Astrocyte of the spinal cord (primary cell): ENCODE data around the gene PAQR8.

ENCODE experiments used
- DNase-seq: peaks from one replicate; pipeline ENCODE4 v3.0.0; 2011; ENCODE audit warnings: low read depth, low spot score
- H3K4me3 ChIP-seq: 2 replicates; pipeline ENCODE4 v1.5.1; 2011; ENCODE audit warnings: low read depth, mild to moderate bottlenecking, low read length, moderate library complexity
- in situ Hi-C: cut with HindIII; loops from 2 replicates; pipeline ENCODE4 v1.10.0; 2017; ENCODE audit warnings: low sequenced_read_pairs
- TF ChIP-seq, protein P1 (sequence below): IDR thresholded peaks from 2 replicates; pipeline ENCODE4 v1.5.1; 2012; ENCODE audit warnings: low read depth, mild to moderate bottlenecking, low read length, inconsistent platforms

The PAQR8 gene

DNA sequence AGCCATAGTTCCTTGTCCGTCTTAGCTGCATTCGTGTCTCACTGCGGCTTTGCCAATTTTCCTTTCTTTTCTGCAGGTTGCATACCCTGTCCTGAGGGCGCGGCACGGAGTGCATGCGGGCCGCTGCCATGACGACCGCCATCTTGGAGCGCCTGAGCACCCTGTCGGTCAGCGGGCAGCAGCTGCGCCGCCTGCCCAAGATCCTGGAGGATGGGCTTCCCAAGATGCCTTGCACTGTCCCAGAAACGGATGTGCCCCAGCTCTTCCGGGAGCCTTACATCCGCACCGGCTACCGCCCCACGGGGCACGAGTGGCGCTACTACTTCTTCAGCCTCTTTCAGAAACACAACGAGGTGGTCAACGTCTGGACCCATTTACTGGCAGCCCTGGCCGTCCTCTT, 41.1 kb downstream of the PAQR8 start:
- TF ChIP-seq, protein P1, sequence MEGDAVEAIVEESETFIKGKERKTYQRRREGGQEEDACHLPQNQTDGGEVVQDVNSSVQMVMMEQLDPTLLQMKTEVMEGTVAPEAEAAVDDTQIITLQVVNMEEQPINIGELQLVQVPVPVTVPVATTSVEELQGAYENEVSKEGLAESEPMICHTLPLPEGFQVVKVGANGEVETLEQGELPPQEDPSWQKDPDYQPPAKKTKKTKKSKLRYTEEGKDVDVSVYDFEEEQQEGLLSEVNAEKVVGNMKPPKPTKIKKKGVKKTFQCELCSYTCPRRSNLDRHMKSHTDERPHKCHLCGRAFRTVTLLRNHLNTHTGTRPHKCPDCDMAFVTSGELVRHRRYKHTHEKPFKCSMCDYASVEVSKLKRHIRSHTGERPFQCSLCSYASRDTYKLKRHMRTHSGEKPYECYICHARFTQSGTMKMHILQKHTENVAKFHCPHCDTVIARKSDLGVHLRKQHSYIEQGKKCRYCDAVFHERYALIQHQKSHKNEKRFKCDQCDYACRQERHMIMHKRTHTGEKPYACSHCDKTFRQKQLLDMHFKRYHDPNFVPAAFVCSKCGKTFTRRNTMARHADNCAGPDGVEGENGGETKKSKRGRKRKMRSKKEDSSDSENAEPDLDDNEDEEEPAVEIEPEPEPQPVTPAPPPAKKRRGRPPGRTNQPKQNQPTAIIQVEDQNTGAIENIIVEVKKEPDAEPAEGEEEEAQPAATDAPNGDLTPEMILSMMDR, result no peak
- no peak overlapping the region for H3K4me3 ChIP-seq
- DNase-seq, result no peak
- in situ Hi-C loops, result no loop called here

DNA sequence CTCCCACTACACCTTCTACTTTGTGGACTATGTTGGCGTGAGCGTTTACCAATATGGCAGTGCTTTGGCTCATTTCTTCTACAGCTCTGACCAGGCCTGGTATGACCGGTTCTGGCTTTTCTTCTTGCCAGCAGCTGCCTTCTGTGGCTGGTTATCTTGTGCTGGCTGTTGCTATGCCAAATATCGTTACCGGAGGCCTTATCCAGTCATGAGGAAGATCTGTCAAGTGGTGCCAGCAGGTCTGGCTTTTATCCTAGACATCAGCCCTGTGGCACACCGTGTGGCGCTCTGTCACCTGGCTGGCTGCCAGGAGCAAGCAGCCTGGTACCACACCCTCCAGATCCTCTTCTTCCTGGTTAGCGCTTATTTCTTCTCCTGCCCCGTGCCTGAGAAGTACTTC, 41.7 kb downstream of the PAQR8 start:
- no peak overlapping the region for H3K4me3 ChIP-seq
- TF ChIP-seq, protein P1, result no peak
- no peak for DNase-seq
- in situ Hi-C loops, result no loop called here

- TF ChIP-seq, protein P1, result no peak
- in situ Hi-C loops, result no loop called here
- DNase-seq, result no peak
- H3K4me3 ChIP-seq, result no peak overlapping the region
These were observed 43.3 kb downstream of the PAQR8 start for GRCh38 chr6:52405243-52405642.

DNA sequence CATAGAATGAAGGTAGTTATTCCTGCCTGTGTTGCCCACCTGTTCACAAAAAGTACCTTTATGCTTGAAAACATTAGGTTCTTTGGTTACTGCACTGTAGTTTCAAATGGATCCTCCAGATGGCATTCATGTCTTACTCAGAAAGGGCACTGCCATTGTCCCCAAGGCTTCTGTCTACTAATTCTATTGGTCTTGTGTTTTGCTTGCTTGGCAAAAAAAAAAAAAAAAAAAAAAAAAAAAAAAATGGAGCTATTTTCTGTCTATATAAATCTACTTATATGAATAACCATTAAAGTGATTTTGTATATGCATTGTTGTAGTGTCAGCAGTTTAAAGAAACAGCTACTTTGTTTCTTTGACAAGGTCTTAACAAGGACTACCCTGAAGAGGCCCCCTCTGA, 45.5 kb downstream of the PAQR8 start:
- TF ChIP-seq, protein P1, result peak; percentile 60
- no peak overlapping the region for H3K4me3 ChIP-seq
- in situ Hi-C loops, result no loop called here
- DNase-seq, result peak; percentile 51

DNA sequence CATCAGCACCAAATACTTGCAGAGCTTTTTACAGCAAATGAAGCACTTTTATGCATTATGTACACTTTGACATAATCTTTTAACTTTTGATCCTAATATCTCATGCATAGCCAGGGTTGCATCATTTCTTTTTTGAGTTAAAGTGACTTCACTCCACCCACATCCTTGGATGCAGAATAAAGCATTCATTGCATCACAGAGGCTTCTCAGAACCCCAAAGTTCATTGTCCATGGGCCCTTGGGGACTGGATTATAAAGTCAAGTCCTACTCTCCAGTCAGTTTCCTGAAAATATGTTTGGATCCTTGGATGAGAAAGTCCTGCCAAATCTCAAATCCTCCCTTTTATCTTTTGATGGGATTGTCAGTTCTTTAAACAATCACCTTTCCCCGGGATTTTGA, 47.5 kb downstream of the PAQR8 start:
- no peak overlapping the region for H3K4me3 ChIP-seq
- TF ChIP-seq, protein P1, result no peak
- DNase-seq, result no peak
- in situ Hi-C loops, result no loop called here

GRCh38 chr6:52410979-52411378, 49.0 kb downstream of the PAQR8 start:
- in situ Hi-C loops, result no loop called here
- TF ChIP-seq, protein P1, result no peak

DNA sequence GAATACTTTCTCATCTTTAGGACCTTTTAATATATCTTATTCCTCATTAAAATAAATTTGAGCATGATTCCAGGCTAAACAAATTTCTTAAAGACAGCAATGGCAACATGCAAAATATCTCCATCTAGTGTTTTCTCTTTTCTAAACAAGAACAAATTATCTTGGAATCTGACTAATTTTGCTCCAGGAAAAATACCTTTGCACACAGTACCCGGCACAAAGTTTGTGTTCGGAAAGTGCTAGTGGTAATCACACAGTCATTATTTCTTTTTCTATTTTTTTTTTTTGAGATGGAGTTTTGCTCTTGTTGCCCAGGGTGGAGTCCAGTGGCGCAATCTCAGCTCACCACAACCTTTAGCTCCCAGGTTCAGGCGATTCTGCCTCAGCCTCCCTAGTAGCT, 50.0 kb downstream of the PAQR8 start:
- TF ChIP-seq, protein P1, result no peak
- in situ Hi-C loops, result no loop called here
- no peak overlapping the region for H3K4me3 ChIP-seq
- DNase-seq, result no peak

More at GRCh38 chr6:52410979-52411378, 49.0 kb downstream of the PAQR8 start:
- no peak overlapping the region for H3K4me3 ChIP-seq
- no peak for DNase-seq
